ENCODE results near the gene PARD3B. TPM values are rescaled to one million over a fixed set of nuclear protein-coding genes. Genes with fewer than 3 reads are reported as not detected.

PARD3B gene
- total RNA-seq, 1 experiment from 2014 or later, result 3.6 TPM

DNA sequence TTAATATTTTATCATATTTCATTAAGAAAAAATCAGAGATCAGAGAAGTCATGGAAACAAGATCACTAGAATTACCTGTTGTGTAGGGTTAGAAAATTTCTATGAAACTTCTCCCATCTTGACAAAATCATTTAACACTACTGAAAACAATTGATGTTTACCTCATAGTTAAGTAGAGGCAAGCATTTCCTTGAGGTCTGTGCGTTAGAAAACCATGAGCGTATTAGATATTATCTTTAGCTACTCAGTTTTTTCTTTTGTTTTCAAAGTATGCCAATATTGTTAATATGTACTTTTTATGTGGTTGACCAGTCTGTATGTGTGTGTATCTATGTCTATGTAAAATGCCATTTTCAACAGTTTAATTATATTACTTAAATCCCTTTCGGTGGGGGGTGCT, 335.7 kb downstream of the PARD3B start:
- Histone ChIP-seq H3K27ac (ENCODE audit: low read length) (no peak overlapping the region), H3K36me3 (ENCODE audit: control insufficient read depth, insufficient read depth, low read length) (no peaks in the 10 kb centered on the region), H3K4me3 (ENCODE audit: low read depth in 2 of 2, low read length in 2 of 2) (no peak overlapping the region), H3K9me3 (ENCODE audit: control insufficient read depth, insufficient read depth, low read depth, low read length) (no peaks in the 10 kb centered on the region), H3K27me3 (ENCODE audit: control insufficient read depth, insufficient read depth, low read length) (no peaks in the 10 kb centered on the region), H3K4me1 (ENCODE audit: control insufficient read depth, insufficient read depth, low read length) (no peaks in the 10 kb centered on the region)
- ChIA-PET POLR2A (no interaction called here), CTCF (no interaction called here)
- DNase-seq (ENCODE audit: low read depth, low spot score) (no peak), ATAC-seq (no peak)
- BruUV-seq (replicated peaks), result no TSS peak
- intact Hi-C loops (cut with micrococcal nuclease; ENCODE audit: unreplicated experiment), result no loop called here
- in situ Hi-C loops (cut with HindIII; ENCODE audit: low pct_unique_long_range_greater_than_20kb, low sequenced_read_pairs), result no loop called here
- no peak for TF ChIP-seq SIN3A (IDR thresholded peaks at IDR 0.05; ENCODE audit: borderline replicate concordance, insufficient read depth, low read depth, low read length)
- TF ChIP-seq, protein P1, sequence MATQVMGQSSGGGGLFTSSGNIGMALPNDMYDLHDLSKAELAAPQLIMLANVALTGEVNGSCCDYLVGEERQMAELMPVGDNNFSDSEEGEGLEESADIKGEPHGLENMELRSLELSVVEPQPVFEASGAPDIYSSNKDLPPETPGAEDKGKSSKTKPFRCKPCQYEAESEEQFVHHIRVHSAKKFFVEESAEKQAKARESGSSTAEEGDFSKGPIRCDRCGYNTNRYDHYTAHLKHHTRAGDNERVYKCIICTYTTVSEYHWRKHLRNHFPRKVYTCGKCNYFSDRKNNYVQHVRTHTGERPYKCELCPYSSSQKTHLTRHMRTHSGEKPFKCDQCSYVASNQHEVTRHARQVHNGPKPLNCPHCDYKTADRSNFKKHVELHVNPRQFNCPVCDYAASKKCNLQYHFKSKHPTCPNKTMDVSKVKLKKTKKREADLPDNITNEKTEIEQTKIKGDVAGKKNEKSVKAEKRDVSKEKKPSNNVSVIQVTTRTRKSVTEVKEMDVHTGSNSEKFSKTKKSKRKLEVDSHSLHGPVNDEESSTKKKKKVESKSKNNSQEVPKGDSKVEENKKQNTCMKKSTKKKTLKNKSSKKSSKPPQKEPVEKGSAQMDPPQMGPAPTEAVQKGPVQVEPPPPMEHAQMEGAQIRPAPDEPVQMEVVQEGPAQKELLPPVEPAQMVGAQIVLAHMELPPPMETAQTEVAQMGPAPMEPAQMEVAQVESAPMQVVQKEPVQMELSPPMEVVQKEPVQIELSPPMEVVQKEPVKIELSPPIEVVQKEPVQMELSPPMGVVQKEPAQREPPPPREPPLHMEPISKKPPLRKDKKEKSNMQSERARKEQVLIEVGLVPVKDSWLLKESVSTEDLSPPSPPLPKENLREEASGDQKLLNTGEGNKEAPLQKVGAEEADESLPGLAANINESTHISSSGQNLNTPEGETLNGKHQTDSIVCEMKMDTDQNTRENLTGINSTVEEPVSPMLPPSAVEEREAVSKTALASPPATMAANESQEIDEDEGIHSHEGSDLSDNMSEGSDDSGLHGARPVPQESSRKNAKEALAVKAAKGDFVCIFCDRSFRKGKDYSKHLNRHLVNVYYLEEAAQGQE (IDR thresholded peaks at IDR 0.05; ENCODE audit: insufficient read depth in 1 of 2, low read depth in 2 of 2, low read length in 1 of 2), result no peak
- TF ChIP-seq TCF7L2 (IDR thresholded peaks at IDR 0.05; ENCODE audit: low read depth, low read length), result no peak
- TF ChIP-seq POLR2AphosphoS5 (IDR thresholded peaks at IDR 0.05; ENCODE audit: low read depth, low read length), result no peak
- TF ChIP-seq, protein P2, sequence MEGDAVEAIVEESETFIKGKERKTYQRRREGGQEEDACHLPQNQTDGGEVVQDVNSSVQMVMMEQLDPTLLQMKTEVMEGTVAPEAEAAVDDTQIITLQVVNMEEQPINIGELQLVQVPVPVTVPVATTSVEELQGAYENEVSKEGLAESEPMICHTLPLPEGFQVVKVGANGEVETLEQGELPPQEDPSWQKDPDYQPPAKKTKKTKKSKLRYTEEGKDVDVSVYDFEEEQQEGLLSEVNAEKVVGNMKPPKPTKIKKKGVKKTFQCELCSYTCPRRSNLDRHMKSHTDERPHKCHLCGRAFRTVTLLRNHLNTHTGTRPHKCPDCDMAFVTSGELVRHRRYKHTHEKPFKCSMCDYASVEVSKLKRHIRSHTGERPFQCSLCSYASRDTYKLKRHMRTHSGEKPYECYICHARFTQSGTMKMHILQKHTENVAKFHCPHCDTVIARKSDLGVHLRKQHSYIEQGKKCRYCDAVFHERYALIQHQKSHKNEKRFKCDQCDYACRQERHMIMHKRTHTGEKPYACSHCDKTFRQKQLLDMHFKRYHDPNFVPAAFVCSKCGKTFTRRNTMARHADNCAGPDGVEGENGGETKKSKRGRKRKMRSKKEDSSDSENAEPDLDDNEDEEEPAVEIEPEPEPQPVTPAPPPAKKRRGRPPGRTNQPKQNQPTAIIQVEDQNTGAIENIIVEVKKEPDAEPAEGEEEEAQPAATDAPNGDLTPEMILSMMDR (IDR thresholded peaks at IDR 0.05), result no peak

DNA sequence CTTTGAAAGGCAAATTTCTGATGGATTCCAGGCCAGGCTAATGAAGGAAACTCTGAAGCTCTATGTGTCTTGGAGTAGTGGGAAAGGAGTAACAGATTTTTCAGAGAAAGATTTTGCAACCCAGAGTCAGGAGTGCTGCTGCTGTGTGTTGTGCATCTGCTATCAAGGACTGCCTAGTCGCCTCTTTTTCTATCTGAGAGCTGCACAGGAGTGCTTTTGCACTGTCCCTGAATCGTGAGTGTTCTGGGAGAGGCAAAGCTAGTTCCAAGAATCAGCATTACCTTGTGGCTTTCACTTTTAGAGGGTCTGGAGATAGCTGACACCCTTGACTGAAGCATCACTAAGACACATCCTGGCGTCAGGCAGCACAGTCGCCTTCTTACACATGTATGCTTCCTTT, 336.4 kb downstream of the PARD3B start:
- Histone ChIP-seq H3K4me3 (ENCODE audit: low read depth in 2 of 2, low read length in 2 of 2) (no peak overlapping the region), H3K27ac (ENCODE audit: low read length) (no peak overlapping the region), H3K36me3 (ENCODE audit: control insufficient read depth, insufficient read depth, low read length) (no peaks in the 10 kb centered on the region), H3K4me1 (ENCODE audit: control insufficient read depth, insufficient read depth, low read length) (no peaks in the 10 kb centered on the region), H3K9me3 (ENCODE audit: control insufficient read depth, insufficient read depth, low read depth, low read length) (no peaks in the 10 kb centered on the region), H3K27me3 (ENCODE audit: control insufficient read depth, insufficient read depth, low read length) (no peaks in the 10 kb centered on the region)
- ATAC-seq (no peak), DNase-seq (ENCODE audit: low read depth, low spot score) (no peak)
- ChIA-PET CTCF (no interaction called here), POLR2A (no interaction called here)
- TF ChIP-seq, protein P2 (IDR thresholded peaks at IDR 0.05), result no peak
- no peak for TF ChIP-seq SIN3A (IDR thresholded peaks at IDR 0.05; ENCODE audit: borderline replicate concordance, insufficient read depth, low read depth, low read length)
- no peak for TF ChIP-seq TCF7L2 (IDR thresholded peaks at IDR 0.05; ENCODE audit: low read depth, low read length)
- no peak for TF ChIP-seq POLR2AphosphoS5 (IDR thresholded peaks at IDR 0.05; ENCODE audit: low read depth, low read length)
- TF ChIP-seq, protein P1 (IDR thresholded peaks at IDR 0.05; ENCODE audit: insufficient read depth in 1 of 2, low read depth in 2 of 2, low read length in 1 of 2), result no peak
- intact Hi-C loops (cut with micrococcal nuclease; ENCODE audit: unreplicated experiment) (no loop called here), in situ Hi-C loops (cut with HindIII; ENCODE audit: low pct_unique_long_range_greater_than_20kb, low sequenced_read_pairs) (no loop called here)
- BruUV-seq (replicated peaks), result no TSS peak

Measured in Panc1 (cell line).